Osteocyte (in vitro differentiated cells): ENCODE measurements around the gene KDM5B. TPM values are rescaled to one million over a fixed set of nuclear protein-coding genes. Genes with fewer than 3 reads are reported as not detected.

Source experiments
- DNase-seq: peaks from one replicate; pipeline ENCODE4 v3.0.0; 2021; ENCODE audit warnings: mixed read lengths; ENCODE audit not compliant: unreplicated experiment; ENCODE audit errors: extremely low spot score
- H3K27ac Mint-ChIP-seq: one replicate; pipeline ENCODE4 v1.8.0; 2021; ENCODE audit warnings: mild to moderate bottlenecking, mixed read lengths; ENCODE audit not compliant: unreplicated experiment
- H3K27me3 Mint-ChIP-seq: one replicate; pipeline ENCODE4 v1.8.0; 2021; ENCODE audit warnings: mixed read lengths; ENCODE audit not compliant: unreplicated experiment
- H3K36me3 Mint-ChIP-seq: one replicate; pipeline ENCODE4 v1.8.0; 2021; ENCODE audit warnings: mixed read lengths; ENCODE audit not compliant: unreplicated experiment
- H3K4me1 Mint-ChIP-seq: one replicate; pipeline ENCODE4 v1.8.0; 2021; ENCODE audit warnings: mixed read lengths; ENCODE audit not compliant: unreplicated experiment
- H3K4me3 Mint-ChIP-seq: one replicate; pipeline ENCODE4 v1.8.0; 2021; ENCODE audit warnings: mild to moderate bottlenecking, moderate library complexity, mixed read lengths; ENCODE audit not compliant: unreplicated experiment
- H3K9me3 Mint-ChIP-seq: one replicate; pipeline ENCODE4 v1.8.0; 2021; ENCODE audit warnings: mixed read lengths; ENCODE audit not compliant: unreplicated experiment
- CTCF ChIP-seq: fragments of 200-600 bp; sonication (generic); IDR thresholded peaks from 2 replicates; pipeline ENCODE4 v1.5.0; 2021; ENCODE audit warnings: antibody characterized with exemption, mild to moderate bottlenecking, moderate library complexity
- total RNA-seq: library from RNA; stranded (reverse); gene quantifications from 2 replicates; pipeline ENCODE4 v1.2.1, GENCODE V29; 2021

Gene KDM5B
- total RNA-seq, 1 donor from 2014 or later, result 152 TPM

- no peak overlapping the region for H3K4me3 Mint-ChIP-seq
- no peak for TF ChIP-seq CTCF
- no peaks in the 10 kb centered on the region for H3K9me3 Mint-ChIP-seq
- no peaks in the 10 kb centered on the region for H3K4me1 Mint-ChIP-seq
- H3K36me3 Mint-ChIP-seq, result no peaks in the 10 kb centered on the region
- no peak for DNase-seq
- H3K27me3 Mint-ChIP-seq, result peaks cover 75% of the 10 kb centered on the region
- no peak overlapping the region for H3K27ac Mint-ChIP-seq
Measured at GRCh38 chr1:202701200-202701599, 107.0 kb downstream of the KDM5B start.

DNA sequence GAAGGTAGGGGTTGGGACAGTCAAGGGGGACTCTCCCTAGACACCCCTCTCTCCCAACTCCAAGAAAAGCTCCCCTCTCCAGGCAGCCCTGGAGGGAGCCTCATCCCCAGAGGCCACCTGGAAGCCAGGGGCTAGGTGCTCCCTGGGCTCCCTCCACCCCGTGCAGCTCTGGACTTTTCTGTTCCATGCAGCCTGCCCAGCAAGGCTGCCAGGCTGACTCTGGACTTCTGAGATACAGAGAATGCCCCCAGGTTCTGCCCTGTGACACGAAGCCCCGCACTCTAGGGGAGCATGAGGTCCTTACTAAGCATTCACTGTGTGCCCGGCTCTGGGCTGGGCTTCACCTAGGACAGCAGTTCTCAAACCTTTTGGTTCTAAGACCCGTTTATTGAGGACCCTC, 108.2 kb downstream of the KDM5B start:
- H3K27ac Mint-ChIP-seq, result no peak overlapping the region
- no peaks in the 10 kb centered on the region for H3K4me1 Mint-ChIP-seq
- no peaks in the 10 kb centered on the region for H3K9me3 Mint-ChIP-seq
- no peaks in the 10 kb centered on the region for H3K36me3 Mint-ChIP-seq
- DNase-seq, result no peak
- no peak for TF ChIP-seq CTCF
- peaks cover 75% of the 10 kb centered on the region for H3K27me3 Mint-ChIP-seq
- H3K4me3 Mint-ChIP-seq, result no peak overlapping the region

GRCh38 chr1:202698276-202698675, 109.9 kb downstream of the KDM5B start:
- no peaks in the 10 kb centered on the region for H3K9me3 Mint-ChIP-seq
- H3K27ac Mint-ChIP-seq, result no peak overlapping the region

GRCh38 chr1:202697038-202697437, 111.2 kb downstream of the KDM5B start:
- no peak for TF ChIP-seq CTCF
- no peak overlapping the region for H3K27ac Mint-ChIP-seq
- H3K4me1 Mint-ChIP-seq, result no peaks in the 10 kb centered on the region
- peaks cover 53% of the 10 kb centered on the region for H3K27me3 Mint-ChIP-seq
- H3K9me3 Mint-ChIP-seq, result no peaks in the 10 kb centered on the region
- DNase-seq, result no peak
- no peak overlapping the region for H3K4me3 Mint-ChIP-seq
- no peaks in the 10 kb centered on the region for H3K36me3 Mint-ChIP-seq

More at GRCh38 chr1:202698276-202698675, 109.9 kb downstream of the KDM5B start:
- H3K36me3 Mint-ChIP-seq, result no peaks in the 10 kb centered on the region
- peaks cover 59% of the 10 kb centered on the region for H3K27me3 Mint-ChIP-seq
- DNase-seq, result no peak
- no peaks in the 10 kb centered on the region for H3K4me1 Mint-ChIP-seq
- H3K4me3 Mint-ChIP-seq, result no peak overlapping the region
- no peak for TF ChIP-seq CTCF

DNA sequence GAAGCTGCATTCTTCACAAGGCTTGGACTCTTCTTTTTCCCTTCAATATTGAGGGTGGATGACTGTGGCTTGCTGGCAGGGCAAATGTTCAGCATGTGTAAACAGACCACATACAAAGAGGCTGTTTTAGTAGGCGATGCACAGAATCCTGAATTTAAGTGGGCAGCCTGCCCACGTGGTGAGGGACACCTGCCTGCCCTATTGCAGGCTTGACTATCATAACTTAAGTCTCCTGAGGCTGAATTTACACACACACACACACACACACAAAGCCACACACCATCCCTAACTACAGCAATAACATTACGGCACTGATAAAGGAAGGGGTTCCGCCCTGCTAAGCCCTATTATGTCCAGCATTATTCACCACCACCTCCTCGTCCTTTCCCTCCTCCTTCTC, 113.9 kb downstream of the KDM5B start:
- no peaks in the 10 kb centered on the region for H3K4me1 Mint-ChIP-seq
- no peak for TF ChIP-seq CTCF
- DNase-seq, result no peak
- no peak overlapping the region for H3K27ac Mint-ChIP-seq
- no peak overlapping the region for H3K4me3 Mint-ChIP-seq
- H3K9me3 Mint-ChIP-seq, result no peaks in the 10 kb centered on the region
- no peaks in the 10 kb centered on the region for H3K36me3 Mint-ChIP-seq
- H3K27me3 Mint-ChIP-seq, result peaks cover 43% of the 10 kb centered on the region
